T47D (cell line): Measurements from ENCODE around the gene DNAJC7.
A peak's percentile ranks its signal among the peaks of the same experiment; 100 is the strongest.
"Not testable (repeated sequence)": the region's sequence is repeated elsewhere in the genome, so short reads cannot be mapped to it uniquely, and the experiment has no call there.

Experiments used
- DNase-seq, 2 experiments: peaks; one replicate each; pipeline versions ENCODE4 v3.0.0 to v3.0.0-alpha.2; 2011 to 2012; ENCODE audit warnings: low read depth in 1 of 2, low spot score in 1 of 2
- JUND ChIP-seq: IDR thresholded peaks from 2 replicates; pipeline ENCODE4 v1.6.1; 2012; ENCODE audit warnings: low read depth
- in situ Hi-C: cut with HindIII; loops from 2 replicates; pipeline ENCODE4 v1.10.0; 2016; ENCODE audit warnings: low sequenced_read_pairs, low pct_unique_long_range_greater_than_20kb

Gene DNAJC7

DNA sequence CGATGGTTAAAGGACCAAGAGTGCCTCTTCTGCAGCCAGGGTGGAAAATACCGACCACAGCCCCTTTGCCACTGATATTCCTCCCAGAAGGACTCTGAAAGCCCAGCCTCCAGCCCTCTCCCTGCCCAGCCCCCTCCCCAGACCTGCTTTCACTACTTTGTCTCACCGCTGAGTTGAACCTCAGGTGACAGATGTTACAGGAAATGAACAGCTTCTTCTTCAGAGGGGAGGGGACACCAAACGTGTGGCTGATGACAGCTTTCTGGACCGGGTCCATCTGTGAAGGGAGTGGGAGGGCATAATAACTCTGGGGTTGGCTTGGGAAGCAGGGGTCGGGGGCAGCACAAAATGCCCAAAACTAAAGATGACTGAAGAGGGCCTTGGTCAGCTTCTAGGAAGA is 16.8 kb upstream of the DNAJC7 start:
- in situ Hi-C loops = no loop called here
- DNase-seq = no peak
- TF ChIP-seq JUND = no peak

DNA sequence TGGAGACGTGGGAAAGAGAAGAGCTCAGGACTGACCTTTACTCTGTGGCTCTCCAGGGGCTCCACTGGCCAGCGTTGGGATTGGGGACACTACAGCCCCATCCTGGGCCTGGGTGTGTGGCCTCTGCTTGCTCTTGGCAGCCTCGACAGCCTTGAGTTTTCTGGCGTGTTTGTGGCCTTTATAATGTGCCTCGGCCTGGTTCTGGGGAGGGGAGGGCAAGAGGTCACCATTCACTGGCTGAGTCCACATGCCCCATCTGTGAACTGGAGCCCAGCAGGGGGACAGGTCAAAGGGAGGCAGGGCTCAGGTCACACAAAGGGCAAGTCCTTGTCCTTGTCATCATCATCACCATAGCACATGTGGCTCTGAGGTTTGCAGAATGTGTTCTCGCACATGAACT is 14.3 kb upstream of the DNAJC7 start:
- in situ Hi-C loops = no loop called here

DNA sequence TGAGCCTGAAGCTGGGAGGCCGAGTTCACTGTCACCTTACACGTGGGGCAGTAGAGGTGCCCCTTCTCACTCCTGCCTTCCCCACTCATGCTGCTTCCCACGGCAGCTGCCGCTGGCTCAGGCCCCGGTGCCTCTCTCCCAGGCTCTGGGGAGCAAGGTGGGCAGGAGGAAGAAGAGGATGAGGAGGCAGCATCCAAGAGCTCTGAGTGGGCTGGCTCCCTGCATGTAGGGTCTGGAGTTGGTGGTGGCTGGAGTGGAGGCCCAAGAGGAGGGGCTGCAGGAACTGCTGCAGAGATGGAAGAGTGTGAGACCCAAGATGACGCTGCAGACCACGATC is 11.5 kb upstream of the DNAJC7 start:
- TF ChIP-seq JUND = no peak
- in situ Hi-C loops = no loop called here

More for the DNA sequence above, 14.3 kb upstream of the DNAJC7 start:
- no peak for TF ChIP-seq JUND
- no peak for DNase-seq

DNA sequence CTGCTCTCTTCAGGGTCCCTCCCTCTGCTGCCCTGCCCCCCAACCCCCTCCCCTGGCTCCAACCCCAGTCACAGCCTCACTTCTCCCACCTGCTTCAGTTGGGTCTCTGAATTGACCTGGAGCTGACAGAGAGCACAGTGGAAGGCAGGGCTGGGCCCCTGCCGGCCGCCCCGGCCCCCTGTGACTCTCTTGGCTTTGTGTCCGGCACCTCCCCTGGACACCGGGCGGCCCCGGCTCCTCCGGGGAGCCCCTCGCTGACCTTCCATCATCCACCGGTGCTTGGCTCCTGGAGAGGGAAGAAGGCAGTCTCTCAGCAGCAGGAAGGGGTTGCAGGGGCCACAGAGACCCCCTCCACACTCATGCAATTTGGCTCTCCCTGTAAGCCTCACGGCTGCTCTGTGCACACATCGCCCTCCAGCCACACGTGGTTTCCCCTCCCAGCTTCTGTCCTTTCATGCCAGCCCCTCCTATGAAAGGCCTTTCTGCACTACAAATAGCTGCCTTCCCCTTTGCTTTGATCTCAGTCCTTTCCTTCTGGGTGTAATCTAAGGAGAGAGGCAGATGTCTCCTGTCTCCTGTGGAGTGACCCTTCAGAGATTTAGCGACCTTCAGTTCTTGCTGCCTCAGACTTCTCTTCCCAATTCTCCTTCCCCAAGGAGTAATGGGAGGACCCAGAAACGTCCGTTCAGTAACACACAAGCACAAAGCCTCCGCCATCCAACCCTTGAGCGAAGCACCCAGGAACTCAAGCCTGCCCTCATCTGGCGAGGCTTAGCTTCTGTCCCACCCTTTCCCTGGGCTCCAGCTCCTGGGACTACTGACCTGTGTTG is 10.9 kb upstream of the DNAJC7 start:
- no peak for TF ChIP-seq JUND
- DNase-seq = peak in 1 of 2 experiments; percentile 52
- in situ Hi-C loops = no loop called here

More for the DNA sequence above, 11.5 kb upstream of the DNAJC7 start:
- no peak for DNase-seq

DNA sequence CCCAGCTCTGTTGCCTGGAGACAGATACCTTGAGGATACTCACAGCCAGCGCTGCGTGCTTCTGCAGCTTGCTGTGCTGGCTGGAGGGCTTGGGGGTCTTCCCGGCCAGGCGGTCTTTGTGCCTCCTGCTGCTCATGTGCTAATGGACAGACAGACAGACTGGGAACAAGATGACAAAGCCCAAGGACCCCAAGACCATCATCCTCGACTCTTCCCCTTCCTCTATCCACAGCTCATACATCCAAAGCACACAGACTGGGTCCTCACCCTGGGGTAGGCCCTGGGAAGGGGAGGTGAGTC is 10.3 kb upstream of the DNAJC7 start:
- in situ Hi-C loops = no loop called here
- DNase-seq = no peak
- no peak for TF ChIP-seq JUND

DNA sequence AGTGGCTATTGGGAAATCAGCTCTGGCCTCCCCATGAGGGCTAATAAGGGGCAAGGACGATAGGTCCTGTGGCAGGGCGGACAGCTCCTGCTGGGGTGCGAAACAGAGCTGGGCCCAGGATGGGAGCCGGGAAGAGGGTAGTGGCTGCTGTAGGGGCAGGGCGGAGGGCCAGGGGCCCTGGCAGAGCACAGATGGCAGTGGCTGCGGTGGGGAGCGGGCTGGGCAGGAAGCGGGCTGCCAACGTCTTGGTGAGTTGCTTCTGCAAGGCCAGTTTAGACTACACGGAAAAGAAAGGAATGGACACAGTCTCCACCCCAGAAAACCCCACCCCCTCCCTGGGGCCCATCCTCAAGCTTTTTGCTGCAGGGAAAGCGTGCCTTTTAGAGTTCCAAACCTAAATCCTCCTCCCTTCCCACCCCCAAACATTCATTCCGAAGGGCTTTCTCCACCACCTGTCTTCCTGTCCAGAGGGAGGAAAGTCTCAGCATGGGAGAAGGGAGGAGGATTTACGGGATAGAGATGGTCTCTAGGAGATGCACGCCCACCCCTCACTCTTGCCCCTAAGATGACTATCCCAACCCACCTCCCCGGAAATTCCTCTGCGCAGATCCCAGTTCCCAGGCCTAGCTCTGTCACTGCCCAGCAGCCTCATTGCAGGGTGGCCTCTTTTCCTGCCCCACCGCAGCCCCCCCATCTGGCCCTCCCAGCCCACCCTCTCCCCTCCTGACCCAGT is 9.8 kb upstream of the DNAJC7 start:
- TF ChIP-seq JUND = no peak
- DNase-seq = no peak
- in situ Hi-C loops = no loop called here

DNA sequence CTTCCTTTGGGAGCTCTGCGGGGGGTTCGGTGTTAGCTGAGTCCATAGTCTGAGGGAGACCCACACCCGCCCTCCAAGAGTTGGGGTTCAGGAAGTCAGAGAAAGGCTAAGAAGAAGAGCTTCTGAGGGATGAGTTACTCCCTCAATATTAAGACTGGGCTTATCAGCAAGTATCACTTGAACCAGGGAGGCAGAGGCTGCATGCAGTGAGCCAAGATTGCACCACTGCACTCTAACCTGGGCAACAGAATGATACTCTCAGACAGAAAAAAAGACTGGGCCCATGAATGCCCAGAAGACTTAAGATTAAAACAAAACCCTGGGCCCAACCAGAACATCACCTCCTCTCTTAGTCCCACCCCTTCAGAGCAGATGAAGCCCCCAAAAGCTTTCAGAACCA is 8.7 kb upstream of the DNAJC7 start:
- no peak for DNase-seq
- no peak for TF ChIP-seq JUND
- in situ Hi-C loops = no loop called here

DNA sequence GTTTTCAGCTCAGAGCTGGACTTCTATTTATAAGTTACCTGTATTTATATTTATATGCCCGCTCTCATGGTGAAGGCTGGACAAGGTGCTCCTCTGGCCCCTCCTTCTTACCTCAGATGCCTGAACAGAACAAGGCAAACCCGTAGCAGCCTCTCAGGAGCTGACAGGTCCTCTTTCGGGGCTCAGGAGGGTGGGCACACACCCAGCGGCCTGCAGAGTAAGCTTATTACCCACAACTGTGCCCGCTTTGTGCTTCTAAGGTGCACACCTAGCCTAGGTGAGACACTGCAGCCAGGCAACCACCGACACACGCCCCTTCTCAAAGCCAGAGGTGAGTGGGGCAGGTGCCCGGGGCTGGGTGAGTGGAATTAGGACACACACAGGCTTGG is 7.9 kb upstream of the DNAJC7 start:
- no peak for TF ChIP-seq JUND
- DNase-seq = no peak

DNA sequence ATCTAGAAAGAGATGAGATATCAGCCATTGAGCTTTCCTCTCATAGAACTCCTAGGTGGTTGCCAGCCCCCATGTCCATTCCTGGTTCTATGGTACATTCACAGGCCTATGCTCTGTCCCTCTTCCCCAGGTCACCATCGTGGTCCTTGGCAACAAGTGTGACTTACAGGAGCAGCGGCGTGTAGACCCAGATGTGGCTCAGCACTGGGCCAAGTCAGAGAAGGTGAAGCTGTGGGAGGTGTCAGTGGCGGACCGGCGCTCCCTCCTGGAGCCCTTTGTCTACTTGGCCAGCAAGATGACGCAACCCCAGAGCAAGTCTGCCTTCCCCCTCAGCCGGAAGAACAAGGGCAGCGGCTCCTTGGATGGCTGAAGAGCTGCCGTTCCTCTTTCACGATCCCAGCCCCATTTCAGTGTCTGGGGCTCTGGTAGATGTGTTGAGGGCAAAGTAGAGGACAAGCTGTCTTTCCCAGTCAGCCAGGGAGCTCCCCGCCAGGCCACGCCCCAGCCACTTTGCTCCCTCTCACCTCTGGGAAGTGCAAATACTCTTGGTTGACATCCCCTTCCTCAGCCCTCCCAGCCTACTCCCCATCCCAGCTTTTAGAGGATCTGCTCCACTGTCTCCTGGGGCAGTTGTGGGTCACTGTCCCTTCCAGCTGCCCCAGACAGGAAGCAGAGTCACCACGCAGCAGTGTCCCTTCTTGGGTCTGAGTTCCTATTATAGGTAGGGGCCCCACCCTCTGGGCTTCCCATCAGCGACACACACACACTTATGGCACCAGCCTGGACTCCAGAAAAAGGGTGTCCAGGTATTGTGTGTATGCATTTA is 6.5 kb upstream of the DNAJC7 start:
- in situ Hi-C loops = no loop called here
- no peak for DNase-seq
- no peak for TF ChIP-seq JUND

More for the DNA sequence above, 7.9 kb upstream of the DNAJC7 start:
- in situ Hi-C loops = no loop called here

DNA sequence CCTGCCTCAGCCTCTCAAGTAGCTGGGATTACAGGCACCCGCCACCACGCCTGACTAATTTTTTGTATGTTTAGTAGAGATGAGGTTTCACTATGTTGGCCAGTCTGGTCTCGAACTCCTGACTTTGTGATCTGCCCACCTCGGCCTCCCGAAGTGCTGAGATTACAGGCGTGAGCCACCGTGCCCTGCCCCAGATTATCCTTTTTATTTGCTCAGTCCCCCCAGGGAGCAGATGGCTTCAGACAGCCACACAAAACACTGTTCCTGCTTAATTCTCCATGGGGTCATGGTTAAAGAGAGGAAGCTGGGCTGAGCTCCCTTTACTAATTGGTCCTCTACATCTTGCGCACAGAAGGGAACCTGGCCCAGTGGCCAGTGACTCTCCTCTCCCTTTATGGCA is 3.6 kb upstream of the DNAJC7 start:
- DNase-seq, in situ Hi-C loops: not testable (repeated sequence)

DNA sequence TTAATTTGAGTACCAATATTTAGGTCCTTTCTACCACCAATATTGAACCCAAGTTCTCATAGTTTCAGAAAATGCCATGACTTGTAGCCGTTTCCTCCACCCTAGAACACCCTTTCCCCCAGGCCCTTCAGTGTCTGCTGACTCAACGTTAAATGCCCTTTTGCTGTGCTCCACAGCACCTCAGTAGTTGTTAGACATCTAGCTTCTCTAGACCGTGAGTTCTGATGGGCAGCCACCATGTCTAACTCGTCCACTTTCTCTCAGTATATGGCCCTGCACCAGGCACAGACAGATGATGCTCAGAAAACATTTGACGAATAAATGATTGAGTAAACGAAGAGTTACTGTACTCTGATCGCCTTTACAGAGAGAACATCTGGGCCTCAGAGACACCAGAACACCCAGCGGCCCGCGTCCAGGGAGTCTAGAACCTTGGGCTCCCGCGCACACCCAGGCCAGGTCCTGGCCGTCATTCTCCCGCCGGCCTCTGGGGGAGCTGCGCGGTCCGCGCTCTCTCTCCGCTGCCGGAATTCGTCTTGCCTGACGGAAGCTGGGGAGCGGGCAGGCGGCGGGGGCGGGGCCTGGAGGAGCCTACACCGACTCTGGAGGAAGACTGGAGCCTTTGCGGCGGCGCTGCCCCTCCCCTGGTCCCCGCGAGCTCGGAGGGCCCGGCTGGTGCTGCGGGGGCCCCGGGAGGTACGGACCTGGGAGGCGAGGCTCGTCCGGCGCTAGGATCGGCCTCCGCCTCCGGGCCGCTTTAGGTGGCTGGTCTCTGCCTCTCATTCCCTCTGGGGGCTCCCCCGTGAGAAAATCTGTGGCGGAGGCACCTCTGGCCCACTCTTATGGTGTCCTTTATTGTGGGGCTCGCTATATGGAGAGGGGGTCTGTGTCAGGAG is 2.5 kb upstream of the DNAJC7 start, which contains the start of gene NKIRAS2:
Gene NKIRAS2, plus strand, starts transcription at position 582 of the 896 bp plus-strand sequence. CDS start 1,488 bp downstream, outside the sequence.
- no peak for TF ChIP-seq JUND
- peak; percentile 95 to 98 for DNase-seq
- in situ Hi-C loops = no loop called here

DNA sequence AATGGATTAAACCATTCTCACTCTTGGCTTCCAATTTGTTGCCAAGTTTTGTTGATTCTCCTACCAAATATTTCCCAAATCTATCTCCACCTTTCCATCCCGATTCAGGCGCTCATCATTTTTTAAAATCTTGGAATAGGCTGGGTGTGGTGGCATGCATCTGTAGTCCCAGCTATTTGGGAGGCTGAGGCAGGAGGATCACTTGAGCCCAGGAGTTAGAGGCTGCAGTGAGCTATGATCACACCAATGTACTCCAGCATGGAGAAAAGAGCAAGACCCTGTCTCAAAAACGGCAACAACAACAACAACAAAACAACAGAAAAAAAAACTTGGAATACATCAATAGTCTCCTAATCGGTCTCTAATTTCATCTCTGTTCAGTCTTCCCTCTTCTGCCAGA is 1.7 kb upstream of the DNAJC7 start:
- DNase-seq = no peak
- TF ChIP-seq JUND = no peak
- in situ Hi-C loops = no loop called here
